ENCODE measurements around the gene FRMD4A.

The FRMD4A gene

GRCh38 chr10:14039968-14040668, 290.6 kb downstream of the FRMD4A start:
- DNase-seq: no peak

GRCh38 chr10:14036233-14036632, 294.5 kb downstream of the FRMD4A start:
- DNase-seq: no peak

- DNase-seq: no peak
Measured at GRCh38 chr10:14035506-14035905, 295.2 kb downstream of the FRMD4A start.

DNA sequence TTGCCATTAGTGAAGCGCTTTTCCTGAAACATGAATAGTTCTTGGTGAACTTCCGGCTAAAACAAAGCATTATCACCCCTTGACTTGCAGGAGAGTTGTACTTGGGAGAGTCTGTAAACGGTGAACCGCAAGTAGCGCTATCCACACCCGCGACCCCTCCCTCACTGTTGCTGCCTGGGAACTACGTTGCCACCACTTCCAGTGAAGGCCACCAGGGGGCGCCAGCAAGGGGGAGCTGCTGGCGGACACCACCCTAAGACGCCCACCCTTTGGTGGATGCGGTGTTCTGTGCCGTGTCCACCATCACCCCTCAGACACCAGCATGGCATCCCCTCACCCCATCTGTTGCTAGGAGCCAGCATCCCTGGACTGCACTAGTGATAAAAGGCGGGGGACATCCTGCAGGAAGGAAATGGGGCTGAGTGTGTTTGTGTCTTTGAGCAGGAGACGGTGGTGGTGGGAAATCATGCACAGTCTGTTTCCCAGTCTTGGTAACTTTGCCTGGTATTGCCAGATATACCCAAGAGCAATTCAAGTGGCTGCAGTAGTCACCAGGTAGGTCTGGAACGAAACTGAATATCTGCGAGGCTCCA, 298.2 kb downstream of the FRMD4A start:
- DNase-seq: peak in 1 of 2 experiments; percentile 11

GRCh38 chr10:14026325-14026724, 304.4 kb downstream of the FRMD4A start:
- no peak for DNase-seq

GRCh38 chr10:14025283-14026189, 305.2 kb downstream of the FRMD4A start:
- DNase-seq: no peak

DNA sequence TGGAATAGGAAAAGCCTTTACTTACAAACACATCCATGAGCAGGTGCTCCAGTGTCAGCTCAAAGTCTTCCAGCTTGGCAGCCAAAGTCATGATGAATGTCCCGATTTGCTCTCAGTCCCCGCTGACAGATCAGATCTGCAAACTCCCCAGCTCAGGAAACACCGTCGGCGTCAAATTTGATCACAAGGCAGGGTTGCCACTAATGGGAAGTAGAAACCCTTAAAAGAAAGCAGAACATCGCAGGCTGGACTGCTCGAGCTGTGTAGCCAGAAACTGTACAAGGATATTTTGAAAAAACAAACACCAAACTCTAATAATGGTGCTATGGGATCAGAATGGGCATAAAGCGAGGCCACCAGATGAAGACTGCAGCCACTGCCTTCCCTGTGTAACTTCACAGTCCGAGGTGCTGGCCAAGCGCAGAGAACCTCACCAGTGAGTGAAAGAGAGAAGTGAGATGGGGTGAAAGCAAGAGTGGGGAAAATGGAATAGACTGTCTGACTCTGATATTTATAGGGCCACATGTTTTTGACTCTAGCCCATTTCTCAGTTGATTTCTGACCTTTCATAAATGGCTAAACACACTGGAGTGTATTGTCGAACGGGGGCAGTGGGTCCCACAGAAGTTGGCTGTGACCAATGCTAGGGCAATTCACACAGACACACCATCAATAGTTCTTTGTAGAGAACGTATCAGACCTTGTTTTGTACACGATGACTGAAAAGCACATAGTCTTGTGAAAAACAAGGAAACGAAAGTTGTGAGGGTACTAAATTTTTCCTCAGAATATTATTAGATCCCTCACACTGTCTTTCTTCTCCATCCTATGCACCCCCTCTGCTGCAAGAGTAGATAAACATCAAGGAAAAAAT, 306.2 kb downstream of the FRMD4A start:
- no peak for DNase-seq

- no peak for DNase-seq
Measured at GRCh38 chr10:14023673-14024328, 306.9 kb downstream of the FRMD4A start.

DNA sequence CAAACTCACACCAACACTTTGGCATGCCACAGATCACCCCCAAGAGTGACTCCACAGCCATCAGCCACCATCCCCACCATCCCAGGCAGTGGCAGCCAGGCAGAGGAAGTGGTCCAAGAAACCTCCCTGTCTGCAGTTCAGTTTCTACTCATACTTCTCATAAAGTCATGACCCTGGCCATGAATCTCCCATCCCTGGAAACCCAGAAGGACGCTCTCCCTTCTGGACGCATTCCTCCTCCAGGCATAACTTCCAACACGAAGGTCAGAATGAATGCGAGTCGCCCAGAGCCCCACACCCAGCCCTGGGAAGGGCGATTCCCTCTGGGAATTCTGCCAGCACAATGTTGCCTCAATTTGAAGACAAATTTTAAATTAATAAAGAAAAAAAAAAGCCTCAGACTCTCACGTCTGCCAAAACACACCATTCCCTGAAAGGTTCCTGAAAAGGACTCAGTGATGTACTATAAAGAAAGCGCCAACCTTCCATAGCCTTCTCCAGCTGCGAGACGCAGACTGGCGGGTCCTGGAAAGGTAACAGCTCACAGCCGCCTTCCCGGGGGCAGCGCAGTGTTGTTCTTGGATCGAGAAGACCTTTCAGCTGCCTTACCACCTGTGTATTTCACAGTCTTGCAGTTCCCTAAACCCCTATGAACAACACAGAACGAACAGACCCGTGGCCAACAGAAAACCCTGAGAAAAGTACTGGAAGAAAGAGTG, 307.6 kb downstream of the FRMD4A start:
- no peak for DNase-seq

DNA sequence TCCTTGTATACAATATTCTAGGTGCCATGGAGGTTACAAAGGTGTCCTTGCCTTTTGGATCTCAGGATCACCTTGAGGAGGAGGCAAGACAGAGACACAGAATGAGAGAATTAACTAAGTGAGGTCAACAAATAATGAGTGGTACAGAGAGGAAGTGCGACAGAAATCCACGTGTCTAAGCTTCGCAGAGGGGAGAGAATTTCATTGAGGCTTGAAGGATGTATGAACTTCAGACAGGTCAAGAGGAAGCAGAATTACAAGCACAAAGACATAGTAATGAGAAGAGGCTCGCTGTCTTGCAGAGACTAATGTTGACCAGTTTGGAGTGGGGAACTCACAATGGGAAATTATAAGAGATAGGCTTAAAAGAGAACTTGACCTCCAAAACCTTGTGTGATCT, 308.7 kb downstream of the FRMD4A start:
- no peak for DNase-seq

GRCh38 chr10:14020037-14020664, 310.6 kb downstream of the FRMD4A start:
- DNase-seq: peak; percentile 38 to 46

DNA sequence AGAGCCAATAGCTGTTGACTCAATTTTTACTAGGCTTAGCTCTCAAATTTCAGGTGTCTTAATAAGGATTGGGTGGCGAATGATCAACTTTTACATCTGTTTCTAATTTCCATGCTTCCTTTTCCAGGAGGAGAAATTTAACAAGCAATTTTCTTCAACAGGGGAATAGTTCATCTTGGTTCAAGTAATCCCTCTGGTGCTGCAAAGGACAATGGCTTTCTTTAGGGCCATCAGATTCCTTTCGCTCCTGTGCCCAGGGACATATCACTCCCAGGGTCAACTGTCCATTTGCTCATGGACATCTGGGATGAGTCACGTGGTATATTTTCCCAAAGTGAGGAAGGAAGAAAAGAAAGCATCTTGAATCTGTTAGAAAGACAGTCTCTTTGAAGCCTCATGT, 313.3 kb downstream of the FRMD4A start:
- no peak for DNase-seq

DNA sequence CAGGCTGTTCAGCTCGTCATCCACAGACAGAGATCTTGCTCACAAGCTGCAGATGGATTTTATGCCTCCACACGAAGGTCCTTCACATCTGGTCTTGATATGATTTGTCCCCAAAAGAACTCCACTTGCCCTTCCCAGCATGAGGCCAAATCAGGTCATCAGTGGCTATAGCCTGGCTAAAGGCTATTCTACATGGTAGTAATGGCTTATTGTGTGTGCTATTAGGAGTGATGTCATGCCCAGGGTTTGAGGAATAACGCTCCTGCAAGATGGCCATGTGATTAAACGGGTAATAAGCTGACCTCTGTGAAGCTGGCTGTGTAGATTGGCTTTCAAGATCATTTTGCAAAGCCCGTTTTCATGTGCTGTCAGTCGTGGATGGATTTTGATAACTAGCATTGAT, 313.8 kb downstream of the FRMD4A start:
- DNase-seq: no peak

- DNase-seq: no peak
Measured at GRCh38 chr10:14016011-14016536, 314.6 kb downstream of the FRMD4A start.

- DNase-seq: no peak
Measured at GRCh38 chr10:14014423-14014822, 316.3 kb downstream of the FRMD4A start.

- DNase-seq: no peak
Measured at GRCh38 chr10:14010769-14011574, 319.8 kb downstream of the FRMD4A start.

DNA sequence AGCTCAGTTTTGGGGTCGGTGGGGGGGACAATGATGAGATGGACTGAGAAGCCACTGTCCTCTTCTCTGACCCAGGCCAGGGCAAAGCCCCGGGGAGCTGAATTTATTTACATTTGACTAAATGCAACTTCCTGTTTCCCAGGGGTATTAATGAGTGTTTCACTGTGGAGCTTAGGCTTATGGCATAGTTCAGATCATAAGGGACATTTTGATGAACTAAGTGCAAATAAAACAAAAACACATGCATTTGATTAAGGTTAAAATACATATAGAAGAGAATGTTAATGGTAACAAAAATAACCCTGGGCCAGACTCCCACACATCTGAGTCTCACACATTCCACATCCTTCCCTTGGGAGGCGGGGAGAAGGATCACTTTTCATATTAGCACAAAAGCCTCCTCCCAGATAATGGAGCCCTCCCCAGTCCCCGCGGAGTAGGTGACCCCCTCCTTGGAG, 320.6 kb downstream of the FRMD4A start:
- peak in 1 of 2 experiments; percentile 27 for DNase-seq

- DNase-seq: peak; percentile 31 to 38
Measured at GRCh38 chr10:14009371-14010100, 321.2 kb downstream of the FRMD4A start.

DNA sequence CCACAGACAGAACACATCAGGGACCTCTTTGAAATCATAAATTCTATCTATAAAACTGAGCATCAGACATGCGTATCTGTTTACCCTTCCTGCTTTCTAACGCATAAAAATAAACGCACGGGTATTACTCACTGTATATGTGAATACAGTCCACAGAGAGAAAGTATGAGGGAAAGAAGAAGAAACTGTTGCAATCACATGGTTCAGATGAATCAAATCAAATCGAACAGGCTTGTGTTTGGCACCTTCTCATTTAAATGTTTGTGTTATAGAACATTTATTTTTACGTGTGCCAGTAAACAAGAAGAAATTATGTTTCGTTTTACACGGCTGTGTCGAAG, 322.0 kb downstream of the FRMD4A start:
- DNase-seq: no peak

All from NCI-H526 (cell line).